KMS-11 (cell line): ENCODE results near the gene TMPRSS13.

Experiments used
- H2AFZ ChIP-seq: fragments of 200-600 bp; sonication (generic); 2 replicates; pipeline ENCODE4 v1.6.1; 2016; ENCODE audit warnings: antibody characterized with exemption, mixed run types, low read depth
- H3K27ac ChIP-seq: fragments of 200-600 bp; sonication (generic); 2 replicates; pipeline ENCODE4 v1.6.1; 2016; ENCODE audit warnings: mild to moderate bottlenecking, mixed run types
- H3K27me3 ChIP-seq: fragments of 200-600 bp; sonication (generic); 2 replicates; pipeline ENCODE4 v1.6.1; 2017; ENCODE audit warnings: mild to moderate bottlenecking, low read depth, mixed run types, moderate library complexity; ENCODE audit not compliant: insufficient read depth
- H3K36me3 ChIP-seq: fragments of 200-600 bp; sonication (generic); 2 replicates; pipeline ENCODE4 v1.6.1; 2017; ENCODE audit warnings: mild to moderate bottlenecking, mixed run types; ENCODE audit not compliant: insufficient read depth
- H3K4me1 ChIP-seq: fragments of 200-600 bp; sonication (generic); 2 replicates; pipeline ENCODE4 v1.6.1; 2016; ENCODE audit warnings: mild to moderate bottlenecking, low read depth, mixed run types; ENCODE audit not compliant: poor library complexity, severe bottlenecking
- H3K4me2 ChIP-seq: fragments of 200-600 bp; sonication (generic); 2 replicates; pipeline ENCODE4 v1.7.0; 2016; ENCODE audit warnings: mild to moderate bottlenecking, mixed run types
- H3K4me3 ChIP-seq: fragments of 200-600 bp; sonication (generic); IDR thresholded peaks from 2 replicates; pipeline ENCODE4 v1.6.1; 2017; ENCODE audit warnings: low read depth, low read length, mixed read lengths; ENCODE audit not compliant: insufficient read depth
- H3K79me2 ChIP-seq: fragments of 200-600 bp; sonication (generic); 2 replicates; pipeline ENCODE4 v1.6.1; 2016; ENCODE audit warnings: low read depth, mixed run types; ENCODE audit not compliant: insufficient read depth
- H3K9ac ChIP-seq: fragments of 200-600 bp; sonication (generic); 2 replicates; pipeline ENCODE4 v1.6.1; 2016; ENCODE audit warnings: mild to moderate bottlenecking, mixed run types
- H4K20me1 ChIP-seq: fragments of 200-600 bp; sonication (generic); 2 replicates; pipeline ENCODE4 v1.6.1; 2016; ENCODE audit warnings: mild to moderate bottlenecking, mixed run types; ENCODE audit not compliant: insufficient read depth
- TF ChIP-seq, protein P1 (sequence below): fragments of 200-600 bp; sonication (generic); conservative IDR thresholded peaks from 2 replicates; pipeline ENCODE4 v1.6.1; 2017; ENCODE audit warnings: low read depth, mild to moderate bottlenecking, antibody characterized with exemption, low read length, moderate library complexity, mixed read lengths

TMPRSS13 gene

DNA sequence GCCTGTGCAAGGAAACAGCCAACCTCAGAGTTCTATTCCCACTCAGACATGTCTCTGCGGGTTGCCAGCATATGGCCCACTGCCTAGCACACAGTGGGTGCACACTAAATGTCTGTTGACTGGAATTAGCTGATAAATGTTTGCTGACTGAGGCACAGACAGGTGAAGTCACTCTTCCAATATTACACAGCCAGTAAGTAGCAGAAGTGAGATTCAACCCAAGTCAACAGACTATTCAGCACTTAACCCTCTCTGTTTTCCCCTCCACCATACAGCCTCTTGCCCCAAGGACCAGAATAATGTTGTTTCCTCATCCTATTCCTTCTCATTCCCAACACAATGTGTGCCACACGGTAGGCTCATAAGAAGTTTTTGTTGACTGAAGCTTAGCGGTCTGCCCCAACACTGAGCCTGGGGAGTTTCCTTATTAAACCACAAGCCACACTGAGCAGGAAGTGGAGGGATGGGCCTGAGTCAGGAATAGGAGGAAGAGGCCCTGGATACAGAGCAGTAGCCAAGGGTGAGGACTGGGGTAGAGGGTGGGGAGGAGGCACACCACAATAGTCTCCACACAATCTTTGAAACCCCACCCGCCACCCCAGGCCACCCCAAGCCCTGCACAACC lies 41.3 kb upstream of the TMPRSS13 start:
- no peak overlapping the region for H3K27ac ChIP-seq
- TF ChIP-seq, protein P1, sequence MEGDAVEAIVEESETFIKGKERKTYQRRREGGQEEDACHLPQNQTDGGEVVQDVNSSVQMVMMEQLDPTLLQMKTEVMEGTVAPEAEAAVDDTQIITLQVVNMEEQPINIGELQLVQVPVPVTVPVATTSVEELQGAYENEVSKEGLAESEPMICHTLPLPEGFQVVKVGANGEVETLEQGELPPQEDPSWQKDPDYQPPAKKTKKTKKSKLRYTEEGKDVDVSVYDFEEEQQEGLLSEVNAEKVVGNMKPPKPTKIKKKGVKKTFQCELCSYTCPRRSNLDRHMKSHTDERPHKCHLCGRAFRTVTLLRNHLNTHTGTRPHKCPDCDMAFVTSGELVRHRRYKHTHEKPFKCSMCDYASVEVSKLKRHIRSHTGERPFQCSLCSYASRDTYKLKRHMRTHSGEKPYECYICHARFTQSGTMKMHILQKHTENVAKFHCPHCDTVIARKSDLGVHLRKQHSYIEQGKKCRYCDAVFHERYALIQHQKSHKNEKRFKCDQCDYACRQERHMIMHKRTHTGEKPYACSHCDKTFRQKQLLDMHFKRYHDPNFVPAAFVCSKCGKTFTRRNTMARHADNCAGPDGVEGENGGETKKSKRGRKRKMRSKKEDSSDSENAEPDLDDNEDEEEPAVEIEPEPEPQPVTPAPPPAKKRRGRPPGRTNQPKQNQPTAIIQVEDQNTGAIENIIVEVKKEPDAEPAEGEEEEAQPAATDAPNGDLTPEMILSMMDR = no peak
- H3K4me3 ChIP-seq = no peak overlapping the region
- H3K4me2 ChIP-seq = peak overlapping the region; percentile 17; the same call in 1 of the 2 replicates
- peaks cover 8% of the 10 kb centered on the region for H3K4me1 ChIP-seq
- H3K27me3 ChIP-seq = no peaks in the 10 kb centered on the region
- H3K36me3 ChIP-seq = no peaks in the 10 kb centered on the region
- H2AFZ ChIP-seq = no peak overlapping the region
- H3K79me2 ChIP-seq = no peaks in the 10 kb centered on the region
- no peak overlapping the region for H3K9ac ChIP-seq
- H4K20me1 ChIP-seq = no peaks in the 10 kb centered on the region

DNA sequence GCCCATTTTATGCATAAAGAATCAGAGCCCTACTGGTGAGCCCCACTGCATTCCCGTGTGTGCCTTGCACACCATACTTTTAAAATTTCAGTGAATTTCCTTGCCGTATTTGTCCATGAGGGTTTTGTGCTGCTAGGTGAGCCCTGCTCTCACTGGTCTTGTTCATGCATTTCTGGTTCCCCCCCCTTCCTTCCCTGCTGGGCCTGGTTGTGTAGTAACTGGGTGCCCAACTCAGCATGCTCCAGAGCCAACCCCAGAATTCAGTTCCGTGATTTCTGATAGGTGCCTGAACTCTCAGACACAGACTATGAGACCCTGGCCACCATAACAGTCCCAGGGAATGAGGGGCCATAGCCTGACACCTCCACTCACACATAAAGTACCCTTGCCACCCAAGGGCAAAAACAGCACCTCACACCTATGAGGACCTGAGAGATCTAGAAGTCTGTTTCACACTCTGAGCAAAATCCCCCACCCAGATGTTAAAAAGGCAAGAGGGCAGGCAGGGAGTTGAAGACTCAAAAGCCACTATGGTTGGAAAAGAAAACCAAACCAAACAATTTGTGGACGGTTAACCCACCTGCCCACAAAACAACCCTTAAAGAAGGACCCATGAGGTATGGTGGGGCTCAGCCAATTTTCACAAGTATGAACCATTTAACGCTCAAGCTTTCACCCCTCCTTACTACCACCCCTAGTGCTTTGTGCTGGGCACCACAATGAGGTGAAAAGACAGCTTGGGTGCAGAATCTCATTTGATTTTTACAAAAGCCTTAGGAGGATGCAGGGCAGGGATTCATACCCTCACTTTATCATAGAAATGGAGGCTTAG lies 40.2 kb upstream of the TMPRSS13 start:
- peaks cover 8% of the 10 kb centered on the region for H3K4me1 ChIP-seq
- no peak overlapping the region for H3K4me3 ChIP-seq
- H4K20me1 ChIP-seq = no peaks in the 10 kb centered on the region
- no peak overlapping the region for H3K9ac ChIP-seq
- no peak overlapping the region for H3K4me2 ChIP-seq
- no peak overlapping the region for H3K27ac ChIP-seq
- no peaks in the 10 kb centered on the region for H3K79me2 ChIP-seq
- TF ChIP-seq, protein P1 = no peak
- no peak overlapping the region for H2AFZ ChIP-seq
- no peaks in the 10 kb centered on the region for H3K36me3 ChIP-seq
- no peaks in the 10 kb centered on the region for H3K27me3 ChIP-seq

DNA sequence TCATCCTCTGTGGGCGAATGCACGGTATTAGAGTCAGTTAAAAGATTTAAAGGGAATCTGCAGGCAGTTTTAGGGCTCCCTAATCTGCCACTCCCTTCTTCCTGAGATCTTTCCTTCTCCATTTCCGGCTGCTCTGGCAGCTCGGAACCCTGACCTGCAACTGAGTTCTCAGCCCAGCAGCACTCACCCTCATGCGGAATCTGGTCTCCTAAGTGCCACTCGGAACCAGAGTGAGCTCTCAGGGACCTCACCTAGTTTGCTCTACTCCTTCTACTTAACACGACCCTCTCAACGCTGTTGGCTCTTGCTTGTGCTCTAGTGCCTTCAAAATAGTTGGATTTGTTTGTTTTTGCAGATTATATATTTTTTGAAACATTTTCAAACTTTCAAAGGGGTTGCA lies 37.7 kb upstream of the TMPRSS13 start:
- H3K36me3 ChIP-seq = no peaks in the 10 kb centered on the region
- peaks cover 8% of the 10 kb centered on the region for H3K4me1 ChIP-seq
- TF ChIP-seq, protein P1 = no peak
- H4K20me1 ChIP-seq = no peaks in the 10 kb centered on the region
- H3K27me3 ChIP-seq = no peaks in the 10 kb centered on the region
- no peak overlapping the region for H3K9ac ChIP-seq
- no peak overlapping the region for H2AFZ ChIP-seq
- H3K4me2 ChIP-seq = no peak overlapping the region
- no peak overlapping the region for H3K4me3 ChIP-seq
- no peaks in the 10 kb centered on the region for H3K79me2 ChIP-seq
- no peak overlapping the region for H3K27ac ChIP-seq

DNA sequence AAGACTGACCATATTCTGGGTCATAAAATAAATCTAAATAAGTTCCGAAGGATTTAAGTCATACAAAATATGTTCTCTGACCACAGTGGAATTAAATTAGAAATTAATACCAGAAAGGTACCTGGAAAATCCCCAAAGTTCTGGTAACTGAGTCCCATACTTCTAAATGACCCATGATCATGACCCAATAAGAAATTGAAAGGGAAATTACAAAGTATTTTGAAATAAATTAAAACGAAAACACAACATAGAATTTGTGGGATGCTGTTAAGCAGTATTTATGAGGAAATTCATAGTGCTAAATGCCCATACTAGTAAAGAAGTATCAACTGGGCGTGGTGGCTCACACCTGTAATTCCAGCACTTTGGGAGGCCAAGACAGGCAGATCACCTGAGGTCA lies 33.6 kb upstream of the TMPRSS13 start:
- Histone ChIP-seq H3K79me2 (no peaks in the 10 kb centered on the region), H3K27ac (no peak overlapping the region), H3K9ac (no peak overlapping the region), H3K4me1 (no peaks in the 10 kb centered on the region), H3K4me2 (no peak overlapping the region), H3K4me3 (no peak overlapping the region), H3K27me3 (no peaks in the 10 kb centered on the region), H3K36me3 (no peaks in the 10 kb centered on the region), H4K20me1 (no peaks in the 10 kb centered on the region), H2AFZ (no peak overlapping the region)
- TF ChIP-seq, protein P1 = no peak
